GM18502 (cell line): Measurements from ENCODE around the gene FADS3.
A peak's percentile ranks its signal among the peaks of the same experiment; 100 is the strongest.

ENCODE experiments used
- ATAC-seq: cut with Tn5 transposase; IDR thresholded peaks from one replicate; pipeline ENCODE4 v1.9.1; 2021; ENCODE audit warnings: mild to moderate bottlenecking; ENCODE audit not compliant: unreplicated experiment, poor library complexity

Gene FADS3

GRCh38 chr11:61891331-61892084, at the start of gene FADS3:
FADS3 (minus strand) TSS chr11:61891545; CDS start chr11:61891381, 164 bp downstream.
- ATAC-seq, result peak; percentile 70

DNA sequence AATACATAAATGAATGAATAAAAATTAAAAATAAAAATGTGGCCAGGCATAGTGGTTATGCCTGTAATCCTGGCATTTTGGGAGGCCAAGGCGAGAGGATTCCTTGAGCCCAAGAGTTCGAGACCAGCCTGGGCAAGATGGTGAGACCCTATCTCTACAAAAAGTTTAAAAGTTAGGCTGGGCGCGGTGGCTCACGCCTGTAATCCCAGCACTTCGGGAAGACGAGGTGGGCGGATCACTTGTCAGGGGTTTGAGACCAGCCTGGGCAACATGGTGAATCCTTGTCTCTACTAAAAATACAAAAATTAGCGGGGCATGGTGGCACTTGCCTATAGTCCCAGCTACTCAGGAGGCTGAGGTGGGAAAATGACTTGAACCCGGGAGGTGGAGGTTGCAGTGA, 49.1 kb upstream of the FADS3 start:
- ATAC-seq, result no peak

DNA sequence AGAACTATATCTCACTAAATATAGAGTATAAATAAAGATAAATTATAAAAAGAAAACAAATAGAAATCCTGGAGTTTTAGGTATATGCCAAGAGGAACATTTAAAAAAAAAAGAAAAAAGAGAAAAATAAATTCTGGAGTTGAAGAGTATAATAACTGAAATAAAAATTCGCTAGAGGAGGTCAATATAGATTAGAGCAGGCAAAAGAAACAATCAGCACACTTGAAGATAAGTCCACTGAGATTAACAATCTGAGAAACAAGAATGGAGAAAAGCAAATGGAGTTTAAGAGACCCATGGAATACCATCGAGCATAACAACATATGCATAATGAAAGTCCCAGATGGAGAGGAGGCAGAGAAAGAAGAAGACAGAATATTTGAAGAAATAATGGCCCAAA, 44.5 kb upstream of the FADS3 start:
- ATAC-seq, result no peak

DNA sequence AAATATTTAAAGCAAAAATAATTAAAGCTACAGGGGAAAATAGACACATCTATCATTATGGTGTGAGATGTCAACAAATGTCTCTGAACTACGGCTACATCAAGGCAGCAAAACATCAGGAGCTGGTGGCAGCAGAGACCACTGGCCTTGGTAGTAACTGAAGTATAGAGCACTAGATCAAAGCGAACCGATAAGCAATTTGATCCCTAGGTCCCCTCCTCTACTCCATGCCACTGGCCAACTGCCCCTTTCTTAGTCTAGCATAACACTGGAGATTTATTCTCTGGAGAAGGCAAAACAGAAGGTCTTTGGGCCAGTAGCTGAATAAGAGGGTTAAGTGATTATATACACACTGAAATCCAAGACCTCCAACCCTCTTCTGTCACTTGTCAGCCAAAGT, 39.6 kb upstream of the FADS3 start:
- no peak for ATAC-seq

- ATAC-seq, result no peak
Observed at GRCh38 chr11:61928606-61929005, 37.3 kb upstream of the FADS3 start.

GRCh38 chr11:61927501-61927900, 36.2 kb upstream of the FADS3 start:
- no peak for ATAC-seq

DNA sequence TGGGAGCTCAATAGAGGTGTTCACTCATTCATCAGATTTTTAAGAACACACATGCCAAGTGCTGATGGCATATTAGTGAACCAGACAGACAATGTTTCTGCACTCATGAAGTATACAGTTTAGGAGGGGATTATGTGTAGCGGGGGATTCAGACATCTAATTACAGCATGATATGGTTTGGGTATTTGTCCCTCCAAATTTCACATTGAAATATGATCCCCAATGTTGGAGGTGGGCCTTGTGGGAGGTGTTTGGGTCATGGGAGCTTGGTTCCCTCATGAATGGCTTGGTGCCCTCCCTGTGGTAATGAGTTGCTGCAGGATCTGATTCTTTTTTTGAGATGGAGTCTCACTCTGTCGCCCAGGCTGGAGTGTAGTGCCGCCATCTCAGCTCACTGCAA, 34.9 kb upstream of the FADS3 start:
- ATAC-seq, result no peak

GRCh38 chr11:61925736-61926135, 34.4 kb upstream of the FADS3 start:
- no peak for ATAC-seq

- ATAC-seq, result no peak
Observed at GRCh38 chr11:61924064-61924455, 32.7 kb upstream of the FADS3 start.

GRCh38 chr11:61923166-61924063, 32.1 kb upstream of the FADS3 start:
- ATAC-seq, result no peak

- ATAC-seq, result no peak
Observed at GRCh38 chr11:61922539-61922938, 31.2 kb upstream of the FADS3 start.

DNA sequence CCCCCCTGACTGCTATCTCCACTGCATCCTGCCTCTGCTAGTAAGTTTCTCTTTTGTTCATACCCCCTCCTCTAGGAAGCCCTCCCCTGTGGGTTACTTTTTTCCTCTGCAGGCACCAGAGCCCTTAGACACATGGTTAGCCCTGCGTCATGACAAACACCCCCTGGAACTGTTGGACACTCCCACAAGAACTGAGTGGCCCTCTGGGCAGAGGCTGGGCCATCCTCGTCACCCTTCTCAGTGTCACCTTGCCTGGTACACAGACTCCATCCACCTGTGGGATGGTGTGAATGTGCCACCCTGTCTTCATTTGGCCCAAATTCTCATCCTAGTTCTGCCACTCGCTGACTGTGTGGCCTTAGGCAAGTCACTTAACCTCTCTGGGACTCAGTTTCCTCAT, 30.1 kb upstream of the FADS3 start:
- no peak for ATAC-seq

- ATAC-seq, result no peak
Observed at GRCh38 chr11:61919705-61920631, 28.6 kb upstream of the FADS3 start.

DNA sequence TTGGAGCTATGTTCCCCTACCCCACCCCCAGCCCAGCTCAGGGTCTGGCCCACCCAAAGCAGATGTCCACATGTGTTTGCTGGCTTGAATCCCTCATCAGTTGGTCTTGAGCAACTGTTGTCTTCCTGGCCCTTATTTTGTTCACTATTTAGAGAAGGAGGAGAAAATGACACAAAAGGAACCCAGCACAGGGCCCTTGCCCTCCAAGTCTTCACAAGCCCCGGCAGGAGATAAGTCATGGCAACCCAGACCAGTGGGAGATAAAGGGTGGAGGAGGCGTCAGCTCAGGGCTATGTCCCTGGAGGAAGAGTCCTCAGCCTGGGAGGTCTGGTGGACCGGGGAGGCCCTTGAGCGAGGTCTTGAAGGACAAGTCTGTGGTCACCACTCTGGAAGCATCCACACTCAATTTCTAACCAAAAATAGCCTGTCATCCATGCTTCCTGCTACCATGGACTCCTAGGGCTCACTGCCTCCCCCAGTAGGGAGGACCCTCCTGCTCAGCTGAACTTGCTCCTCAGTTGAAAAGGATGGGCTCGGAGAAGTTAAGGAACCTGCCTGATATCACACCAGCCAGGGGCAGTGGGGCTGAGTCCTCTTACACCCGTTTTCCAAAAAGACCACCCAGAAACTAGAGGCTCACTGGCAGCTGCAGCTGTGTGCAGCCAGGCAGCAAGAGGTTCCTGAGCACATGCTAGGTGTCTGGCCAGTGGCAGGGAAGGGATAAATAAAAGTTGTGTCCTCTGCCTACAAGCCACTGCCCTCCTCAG, 27.8 kb upstream of the FADS3 start:
- ATAC-seq, result no peak

DNA sequence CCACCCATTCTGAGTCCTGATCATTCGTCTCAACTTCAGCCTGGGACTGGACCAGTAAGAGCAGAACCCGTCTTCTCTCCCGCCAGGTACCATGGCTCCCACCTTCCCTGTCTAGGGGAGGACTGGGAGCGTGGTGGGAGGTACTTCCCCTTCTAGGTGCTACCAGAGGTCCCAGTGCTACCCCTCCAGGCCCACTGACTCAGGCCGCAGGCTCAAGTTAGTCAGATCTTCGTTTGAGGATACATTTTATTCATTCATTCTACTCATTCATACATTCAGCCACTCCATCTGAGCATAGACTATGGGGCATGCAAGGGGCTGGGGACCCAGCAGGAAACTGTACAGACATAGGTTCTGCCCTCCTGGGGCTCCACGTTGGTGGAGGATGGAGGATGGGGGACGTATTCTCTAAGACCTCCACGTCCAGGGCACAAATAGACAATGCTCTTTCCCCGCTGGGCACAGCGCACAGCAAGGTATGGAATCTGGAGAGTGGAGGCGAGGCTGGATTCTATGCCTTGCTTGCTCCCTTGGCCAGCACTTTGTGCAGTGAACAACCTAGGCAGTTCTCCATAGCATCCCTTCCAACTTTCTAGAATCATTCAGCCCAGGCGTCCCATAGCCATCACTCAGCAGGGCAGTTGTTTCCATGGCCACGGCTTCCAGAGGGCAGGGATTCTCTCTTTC, 27.0 kb upstream of the FADS3 start:
- ATAC-seq, result no peak

- ATAC-seq, result no peak
Observed at GRCh38 chr11:61917334-61918109, 26.2 kb upstream of the FADS3 start, which contains the start of gene RAB3IL1. RAB3IL1 (minus strand) TSS chr11:61917566; CDS start chr11:61917367, 199 bp downstream.

DNA sequence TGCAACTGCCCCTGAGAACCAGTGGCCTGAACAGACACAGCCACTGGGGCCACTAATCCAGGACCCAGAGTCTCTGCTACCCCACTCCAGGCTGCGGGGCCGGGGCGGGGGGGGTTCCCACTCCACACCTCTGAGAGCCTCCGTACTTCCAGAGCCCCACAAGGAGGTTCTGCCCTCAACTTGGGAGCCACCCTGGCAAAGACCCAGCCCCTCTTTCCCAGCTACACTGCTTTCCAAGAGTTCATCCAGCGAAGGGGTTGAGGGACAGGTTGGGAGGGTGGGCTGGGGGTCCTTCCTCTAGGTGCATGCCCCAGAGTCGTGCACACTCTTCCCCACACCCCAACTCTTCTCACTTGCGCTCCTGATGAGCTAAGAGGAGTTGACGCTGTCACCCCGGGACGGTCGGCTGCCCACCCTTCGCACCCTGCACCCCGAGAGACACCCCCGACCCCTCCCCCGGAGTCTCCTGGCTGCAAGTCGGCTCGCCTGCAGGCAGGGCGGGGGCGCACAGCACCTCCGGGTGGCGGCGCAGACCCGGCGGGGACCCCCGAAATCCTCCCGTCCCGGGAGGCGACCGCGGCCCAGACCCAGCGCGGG, 25.5 kb upstream of the FADS3 start:
- no peak for ATAC-seq
